Naive thymus-derived CD4-positive, alpha-beta T cell (primary cell): ENCODE measurements around the gene ATP9A. TPM values are rescaled to one million over a fixed set of nuclear protein-coding genes. Genes with fewer than 3 reads are reported as not detected.
"Not testable (repeated sequence)": the region's sequence is repeated elsewhere in the genome, so short reads cannot be mapped to it uniquely, and the experiment has no call there.

ENCODE experiments used
- ATAC-seq: fragments of 150-1000 bp; cut with Tn5 transposase; 2 replicates; pipeline ENCODE4 v1.10.0; 2021; ENCODE audit warnings: mild to moderate bottlenecking, moderate library complexity
- CTCF ChIA-PET: fragments of 350-600 bp; sonication (Branson Sonifier 250); formaldehyde crosslinking; loops from one replicate; lab custom pipeline; 2021; ENCODE audit warnings: antibody characterized with exemption; lab: Charles Lee
- POLR2A ChIA-PET: fragments of 350-600 bp; sonication (Branson Sonifier 250); formaldehyde crosslinking; loops from one replicate; lab custom pipeline; 2021; ENCODE audit warnings: antibody characterized with exemption, inconsistent platforms; lab: Charles Lee
- DNase-seq, 9 donors: peaks; one replicate each; pipeline versions ENCODE4 v3.0.0 to v3.0.0-alpha.2; 2020 to 2022; ENCODE audit warnings: mixed read lengths in 1 of 9
- H3K27ac ChIP-seq: one replicate; pipeline ENCODE4 v1.7.0; 2013; ENCODE audit warnings: mild to moderate bottlenecking, low read depth, low read length, moderate library complexity
- H3K27me3 ChIP-seq, 2 donors: one replicate each; pipeline ENCODE4 v1.7.0; 2013; ENCODE audit warnings: low read length in 2 of 2, mild to moderate bottlenecking in 2 of 2, moderate library complexity in 2 of 2; ENCODE audit not compliant: control insufficient read depth in 2 of 2, insufficient read depth in 2 of 2
- H3K36me3 ChIP-seq, 3 experiments: 1 replicate in 2 of 3; 2 replicates in 1 of 3; pipeline ENCODE4 v1.7.0; 2013; ENCODE audit warnings: low read length in 3 of 3, mild to moderate bottlenecking in 3 of 3, moderate library complexity in 1 of 3; ENCODE audit not compliant: insufficient read depth in 3 of 3, control insufficient read depth in 2 of 3
- H3K4me1 ChIP-seq, 2 donors: one replicate each; pipeline ENCODE4 v1.7.0; 2013; ENCODE audit warnings: low read length in 2 of 2, mild to moderate bottlenecking in 2 of 2, moderate library complexity in 1 of 2; ENCODE audit not compliant: control insufficient read depth in 2 of 2, insufficient read depth in 2 of 2
- H3K4me3 ChIP-seq: 2 replicates; pipeline ENCODE4 v1.7.0; 2013; ENCODE audit warnings: mild to moderate bottlenecking, low read length
- H3K9me3 ChIP-seq, 3 experiments: 1 replicate in 2 of 3; 2 replicates in 1 of 3; pipeline ENCODE4 v1.7.0; 2013; ENCODE audit warnings: low read length in 3 of 3; ENCODE audit not compliant: control insufficient read depth in 2 of 3
- H3K27ac Mint-ChIP-seq, 9 donors: one replicate each; pipeline ENCODE4 v1.8.0; 2020 to 2022; ENCODE audit warnings: mixed read lengths in 9 of 9, mild to moderate bottlenecking in 8 of 9, moderate library complexity in 5 of 9, inconsistent platforms in 2 of 9
- H3K27me3 Mint-ChIP-seq, 5 donors: one replicate each; pipeline ENCODE4 v1.8.0; 2021 to 2022; ENCODE audit warnings: mixed read lengths in 5 of 5, mild to moderate bottlenecking in 1 of 5
- H3K36me3 Mint-ChIP-seq, 5 donors: one replicate each; pipeline ENCODE4 v1.8.0; 2020 to 2022; ENCODE audit warnings: mixed read lengths in 5 of 5, mild to moderate bottlenecking in 3 of 5, inconsistent platforms in 1 of 5
- H3K4me1 Mint-ChIP-seq, 7 donors: one replicate each; pipeline ENCODE4 v1.8.0; 2020 to 2022; ENCODE audit warnings: mixed read lengths in 7 of 7, mild to moderate bottlenecking in 3 of 7, inconsistent platforms in 1 of 7
- H3K4me3 Mint-ChIP-seq, 10 donors: one replicate each; pipeline ENCODE4 v1.8.0; 2020 to 2022; ENCODE audit warnings: mild to moderate bottlenecking in 10 of 10, mixed read lengths in 10 of 10, moderate library complexity in 6 of 10, inconsistent platforms in 2 of 10
- H3K9me3 Mint-ChIP-seq, 11 donors: one replicate each; pipeline ENCODE4 v1.8.0; 2020 to 2022; ENCODE audit warnings: mixed read lengths in 11 of 11, mild to moderate bottlenecking in 4 of 11, inconsistent platforms in 1 of 11, moderate library complexity in 1 of 11
- intact Hi-C, 2 donors: fragments of 100-400 bp; cut with micrococcal nuclease; formaldehyde crosslinking; loops; one replicate each; pipeline ENCODE4 v1.15.1; 2023
- polyA plus RNA-seq, 2 donors: library from polyadenylated mRNA; unstranded; fragments of 300-500 nt; fragmentation: Illumina TruSeq; gene quantifications; one replicate each; pipeline ENCODE4 v1.2.3, GENCODE V29; 2021
- total RNA-seq, 6 experiments: library from RNA in 5 of 6; stranded (reverse) in 5 of 6; gene quantifications; 1 replicate in 5 of 6; 2 replicates in 1 of 6; pipeline ENCODE4 v1.2.3 and lab custom pipeline; 2021 to 2026

ATP9A gene
- total RNA-seq (1 to 10 TPM in 2 of 5 experiments, under 1 TPM in 2, not detected in 1; 0.05 to 2.0 (median 0.83) TPM), polyA plus RNA-seq (not detected), total RNA-seq (lab: John Stamatoyannopoulos, UW) (0.40 reads per million)

DNA sequence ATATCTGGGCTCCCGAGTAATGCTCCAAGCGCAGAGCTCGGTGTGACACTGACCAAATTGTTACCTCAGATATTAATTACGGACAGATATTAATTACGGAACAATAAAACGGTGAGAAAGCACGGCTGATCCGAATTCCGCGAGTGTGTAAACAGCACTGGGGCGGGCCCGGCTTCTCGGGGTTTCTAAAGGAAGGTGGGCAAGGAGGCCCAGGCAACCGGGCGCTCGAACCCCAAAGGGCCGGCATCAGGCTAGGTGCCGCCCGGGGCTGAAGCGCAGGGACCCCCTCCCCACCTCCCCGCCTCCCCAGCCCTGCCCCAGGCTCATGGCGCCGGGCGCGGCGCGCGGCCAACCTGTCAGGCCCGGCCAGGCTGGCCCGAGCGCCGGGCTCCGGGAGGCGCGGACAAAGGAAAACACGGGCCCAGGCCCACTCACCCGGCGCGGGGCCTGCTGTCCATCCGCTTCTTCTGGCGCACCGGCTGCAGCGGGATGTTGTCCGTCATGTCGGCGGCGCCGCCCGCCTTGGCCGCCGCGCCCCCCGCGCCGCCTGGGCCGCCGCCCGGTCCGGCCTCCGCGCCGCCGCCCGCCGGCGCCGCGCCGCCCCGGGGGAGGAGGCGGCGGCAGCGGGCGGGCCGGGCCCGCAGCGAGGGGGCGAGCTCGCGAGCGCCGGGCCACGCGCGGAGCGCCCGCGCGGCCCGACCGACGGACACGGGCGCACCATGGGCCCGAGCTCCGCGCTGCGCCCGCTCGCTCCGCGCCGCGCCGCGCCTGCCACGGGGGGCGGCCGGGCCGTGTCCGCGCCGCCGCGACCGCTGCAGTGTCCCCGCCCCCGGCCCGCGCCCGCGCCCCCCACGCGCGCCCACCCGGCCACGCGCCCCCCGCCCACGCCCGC lies at the start of gene ATP9A:
Gene ATP9A (minus strand): TSS at position 524 of the 892 bp plus-strand sequence. CDS start 21 bp downstream, at position 503.
- peak within 1 kb of the TSS; percentile 27 for H3K4me3 ChIP-seq
- peaks cover 0 to 5% (median 0%) of the 10 kb centered on the region in 11 donors for H3K9me3 Mint-ChIP-seq
- H3K27ac Mint-ChIP-seq = peak within 1 kb of the TSS in 2 of 9 donors; percentile 2 to 6
- H3K36me3 ChIP-seq = no peaks in the 10 kb centered on the region
- peak within 1 kb of the TSS; percentile 56 to 84 (median 73) for H3K4me3 Mint-ChIP-seq
- POLR2A ChIA-PET = no interaction called here
- no peaks in the 10 kb centered on the region for H3K27me3 ChIP-seq
- ATAC-seq (no peak), DNase-seq (peak in 1 of 9 donors; percentile 25)
- H3K36me3 Mint-ChIP-seq = peaks cover 0 to 5% (median 4%) of the 10 kb centered on the region in 5 donors
- intact Hi-C loops = no loop called here
- H3K4me1 Mint-ChIP-seq = peaks cover 7 to 15% (median 9%) of the 10 kb centered on the region in 7 donors
- H3K27me3 Mint-ChIP-seq = peaks cover 22 to 57% (median 35%) of the 10 kb centered on the region in 5 donors
- H3K27ac ChIP-seq = no peak within 1 kb of the TSS
- CTCF ChIA-PET = no interaction called here
- no peaks in the 10 kb centered on the region for H3K9me3 ChIP-seq
- H3K4me1 ChIP-seq = peaks cover 0 to 4% of the 10 kb centered on the region in 2 donors

DNA sequence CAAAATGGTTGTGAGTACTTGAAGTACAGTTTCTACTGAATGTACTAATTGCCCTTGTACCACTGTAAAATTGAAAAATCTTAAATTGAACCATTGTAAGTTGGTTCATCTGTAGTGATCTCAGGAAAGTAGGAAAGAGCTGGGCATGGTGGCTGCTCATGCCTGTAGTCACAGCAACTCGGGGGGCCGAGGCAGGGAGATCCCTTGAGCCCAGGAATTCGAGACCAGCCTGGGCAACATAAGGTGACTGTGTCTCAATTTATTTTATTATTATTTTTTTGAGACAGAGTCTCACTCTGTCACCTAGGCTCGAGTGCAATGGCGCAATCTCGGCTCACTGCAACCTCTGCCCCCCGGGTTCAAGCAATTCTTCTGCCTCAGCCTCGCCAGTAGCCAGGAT lies 48.7 kb upstream of the ATP9A start:
- intact Hi-C loops, H3K4me1 ChIP-seq, H3K4me3 ChIP-seq, H3K36me3 ChIP-seq, H3K4me3 Mint-ChIP-seq, DNase-seq, H3K27ac Mint-ChIP-seq, CTCF ChIA-PET, ATAC-seq, H3K36me3 Mint-ChIP-seq, POLR2A ChIA-PET, H3K9me3 ChIP-seq, H3K9me3 Mint-ChIP-seq, H3K4me1 Mint-ChIP-seq, H3K27ac ChIP-seq, H3K27me3 ChIP-seq: not testable (repeated sequence)
- peaks cover 0 to 17% (median 11%) of the 10 kb centered on the region in 5 donors for H3K27me3 Mint-ChIP-seq

DNA sequence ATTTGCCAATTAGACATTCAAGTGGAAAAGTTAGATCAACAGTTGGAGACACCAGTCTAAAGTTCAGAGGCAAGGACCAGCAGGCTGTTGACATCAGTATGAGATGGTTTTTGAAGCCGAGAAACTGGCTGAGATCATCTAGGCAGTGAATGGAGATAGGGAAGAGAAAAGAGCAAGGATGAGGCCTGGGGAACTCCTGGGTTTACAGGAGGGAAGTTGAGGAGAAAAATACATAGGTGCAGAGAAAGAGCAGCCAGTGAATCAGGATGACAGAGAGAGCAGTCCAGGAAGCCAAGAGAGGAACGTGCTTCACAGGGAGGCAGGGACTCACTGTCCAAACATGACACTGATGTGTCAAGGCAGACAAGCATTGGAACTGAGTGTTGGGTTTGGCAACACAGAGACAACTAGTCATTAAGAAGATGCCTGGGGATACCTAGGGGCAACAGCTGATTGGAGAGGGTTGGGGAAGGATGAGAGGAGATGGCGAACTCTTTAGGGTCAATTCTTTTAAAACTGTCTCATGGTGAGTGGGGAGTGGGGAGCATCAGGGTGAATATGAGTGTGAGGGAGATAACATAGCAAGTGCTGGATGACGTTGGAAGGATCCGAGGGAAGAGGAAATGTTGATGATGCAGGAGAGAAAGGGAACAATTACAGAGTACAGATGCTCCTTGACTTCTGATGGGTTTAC lies 47.3 kb upstream of the ATP9A start:
- Mint-ChIP-seq H3K36me3 (peaks cover 0 to 3% (median 0%) of the 10 kb centered on the region in 5 donors), H3K4me3 (no peak overlapping the region), H3K9me3 (peaks cover 0 to 7% (median 0%) of the 10 kb centered on the region in 11 donors), H3K27ac (no peak overlapping the region), H3K27me3 (peaks cover 2 to 17% (median 11%) of the 10 kb centered on the region in 5 donors), H3K4me1 (peaks cover 0 to 1% (median 0%) of the 10 kb centered on the region in 7 donors)
- Histone ChIP-seq H3K36me3 (no peaks in the 10 kb centered on the region), H3K27ac (no peak overlapping the region), H3K4me3 (no peak overlapping the region), H3K27me3 (no peaks in the 10 kb centered on the region), H3K4me1 (no peaks in the 10 kb centered on the region), H3K9me3 (no peaks in the 10 kb centered on the region)
- no peak for ATAC-seq
- CTCF ChIA-PET = no interaction called here
- no peak for DNase-seq
- intact Hi-C loops = no loop called here
- POLR2A ChIA-PET = no interaction called here

- Histone ChIP-seq H3K36me3 (no peaks in the 10 kb centered on the region), H3K4me1 (no peaks in the 10 kb centered on the region), H3K4me3 (no peak overlapping the region), H3K9me3 (no peaks in the 10 kb centered on the region), H3K27ac (no peak overlapping the region), H3K27me3 (no peaks in the 10 kb centered on the region)
- Mint-ChIP-seq H3K4me1 (peaks cover 0 to 1% (median 0%) of the 10 kb centered on the region in 7 donors), H3K9me3 (peaks cover 0 to 7% (median 0%) of the 10 kb centered on the region in 11 donors), H3K27me3 (peaks cover 0 to 11% (median 6%) of the 10 kb centered on the region in 5 donors), H3K27ac (no peak overlapping the region), H3K36me3 (no peaks in the 10 kb centered on the region), H3K4me3 (no peak overlapping the region)
- CTCF ChIA-PET = no interaction called here
- ATAC-seq (no peak), DNase-seq (no peak)
- POLR2A ChIA-PET = no interaction called here
- intact Hi-C loops = no loop called here
Observed at GRCh38 chr20:51812861-51813260, 44.7 kb upstream of the ATP9A start.

- H3K27ac ChIP-seq = no peak overlapping the region
- no peaks in the 10 kb centered on the region for H3K4me1 ChIP-seq
- Mint-ChIP-seq H3K4me1 (peaks cover 0 to 1% (median 0%) of the 10 kb centered on the region in 7 donors), H3K9me3 (peaks cover 0 to 8% (median 0%) of the 10 kb centered on the region in 11 donors), H3K36me3 (no peaks in the 10 kb centered on the region), H3K27me3 (peaks cover 2 to 15% (median 8%) of the 10 kb centered on the region in 5 donors), H3K27ac (no peak overlapping the region), H3K4me3 (no peak overlapping the region)
- ATAC-seq (no peak), DNase-seq (no peak)
- POLR2A ChIA-PET = no interaction called here
- CTCF ChIA-PET = no interaction called here
- intact Hi-C loops = no loop called here
- no peaks in the 10 kb centered on the region for H3K36me3 ChIP-seq
- no peaks in the 10 kb centered on the region for H3K27me3 ChIP-seq
- no peak overlapping the region for H3K4me3 ChIP-seq
- H3K9me3 ChIP-seq = no peaks in the 10 kb centered on the region
Observed at GRCh38 chr20:51811514-51812128, 43.4 kb upstream of the ATP9A start.

DNA sequence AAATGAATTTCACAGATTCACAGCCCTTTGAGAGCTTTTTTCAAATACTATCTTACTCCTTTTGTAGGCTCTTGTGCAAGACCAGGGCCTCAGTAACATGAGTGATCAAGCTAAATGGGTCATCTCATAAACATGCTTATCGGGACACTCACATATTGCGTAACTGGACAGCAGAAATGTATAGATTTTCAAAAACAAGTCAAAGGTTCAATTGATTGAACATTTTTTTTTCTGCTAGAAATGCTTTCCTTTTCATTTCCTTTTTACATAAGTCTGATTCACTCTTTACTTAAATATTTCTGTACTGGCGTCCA lies 42.8 kb upstream of the ATP9A start:
- H3K9me3 Mint-ChIP-seq = peaks cover 0 to 8% (median 0%) of the 10 kb centered on the region in 11 donors
- ATAC-seq (no peak), DNase-seq (no peak)
- Histone ChIP-seq H3K9me3 (no peaks in the 10 kb centered on the region), H3K27ac (no peak overlapping the region), H3K4me3 (no peak overlapping the region), H3K27me3 (no peaks in the 10 kb centered on the region), H3K36me3 (no peaks in the 10 kb centered on the region), H3K4me1 (no peaks in the 10 kb centered on the region)
- H3K4me3 Mint-ChIP-seq = no peak overlapping the region
- ChIA-PET POLR2A (no interaction called here), CTCF (no interaction called here)
- intact Hi-C loops = no loop called here
- H3K4me1 Mint-ChIP-seq = peaks cover 0 to 1% (median 0%) of the 10 kb centered on the region in 7 donors
- peaks cover 3 to 20% (median 10%) of the 10 kb centered on the region in 5 donors for H3K27me3 Mint-ChIP-seq
- no peaks in the 10 kb centered on the region for H3K36me3 Mint-ChIP-seq
- H3K27ac Mint-ChIP-seq = no peak overlapping the region
